Erythroblast (primary cell): ENCODE measurements around the gene PLLP.

Experiments
- GATA1 ChIP-seq: IDR thresholded peaks from 2 replicates; pipeline ENCODE4 v1.6.1; 2011; ENCODE audit warnings: low read depth, mild to moderate bottlenecking, control low read depth, low read length, moderate library complexity
- POLR2A ChIP-seq: IDR thresholded peaks from 2 replicates; pipeline ENCODE4 v1.6.1; 2011; ENCODE audit warnings: mild to moderate bottlenecking, low read length

GRCh38 chr16:57240851-57241250 lies 43.6 kb downstream of the PLLP start:
- no peak for TF ChIP-seq POLR2A
- TF ChIP-seq GATA1 = no peak
